Posterior vena cava (tissue), 2 donors: ENCODE measurements around the gene EREG. TPM values are rescaled to one million over a fixed set of nuclear protein-coding genes. Genes with fewer than 3 reads are reported as not detected.

Experiments
- DNase-seq: peaks from one replicate; pipeline ENCODE4 v3.0.0-alpha.2; 2020; ENCODE audit warnings: low spot score
- intact Hi-C, 2 donors: fragments of 100-400 bp; cut with DNase I; formaldehyde crosslinking; loops; one replicate each; pipeline versions ENCODE4 v1.14.1 to v1.14.2; 2022 to 2023
- long read RNA-seq, 2 donors: library from polyadenylated mRNA; unstranded; transcript quantifications; one replicate each; pipeline ENCODE4 v2.0.0, GENCODE V29; 2020 to 2021
- total RNA-seq, 2 donors: library from RNA; stranded (reverse); fragmentation: NEBNext Ultra II Directional; extraction: Animal tissue kit (Norgen Biotek cat#: 25700); gene quantifications; one replicate each; pipeline ENCODE4 v1.2.1, GENCODE V29; 2021
- donor health status: DM: yes; HTN: yes; CAD: no.
- donor health status: DM: yes; HTN: yes; CAD: no.

The EREG gene
- total RNA-seq = under 1 TPM; 0.29 to 0.37 TPM
- long read RNA-seq, donor 1 = 0 reads
- long read RNA-seq, donor 2 = 0 reads

- DNase-seq = peak; percentile 83
- intact Hi-C loops = no loop called here
Observed at GRCh38 chr4:74364652-74365491, at the start of gene EREG. Gene EREG (plus strand): TSS chr4:74365145. CDS start chr4:74365309, 164 bp downstream.

DNA sequence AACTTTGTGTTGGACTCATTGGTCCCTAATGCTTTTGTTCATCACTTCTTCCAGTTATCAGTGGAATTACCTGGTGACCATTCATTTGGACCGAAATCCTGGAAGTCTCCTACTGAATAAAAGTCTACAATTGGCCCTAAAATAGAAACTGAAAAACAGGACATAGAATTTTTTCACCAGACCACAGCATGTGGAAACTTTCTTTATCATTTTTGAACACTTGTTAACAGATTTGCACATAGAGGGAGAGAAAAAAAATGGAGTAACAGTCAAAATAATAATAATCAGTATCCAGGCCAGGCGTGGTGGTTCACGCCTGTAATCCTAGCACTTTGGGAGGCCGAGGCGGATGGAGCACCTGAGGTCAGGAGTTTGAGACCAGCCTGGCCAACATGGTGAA lies 49.6 kb upstream of the EREG start:
- intact Hi-C loops = no loop called here
- DNase-seq = no peak

GRCh38 chr4:74316397-74316796 lies 48.5 kb upstream of the EREG start:
- intact Hi-C loops = no loop called here

GRCh38 chr4:74317616-74318246 lies 47.2 kb upstream of the EREG start:
- intact Hi-C loops = no loop called here
- DNase-seq = no peak

More at GRCh38 chr4:74316397-74316796, 48.5 kb upstream of the EREG start:
- no peak for DNase-seq

- intact Hi-C loops = no loop called here
- DNase-seq = no peak
Observed at GRCh38 chr4:74318276-74318675, 46.7 kb upstream of the EREG start.

- no peak for DNase-seq
- intact Hi-C loops = no loop called here
Observed at GRCh38 chr4:74319470-74319869, 45.5 kb upstream of the EREG start.

DNA sequence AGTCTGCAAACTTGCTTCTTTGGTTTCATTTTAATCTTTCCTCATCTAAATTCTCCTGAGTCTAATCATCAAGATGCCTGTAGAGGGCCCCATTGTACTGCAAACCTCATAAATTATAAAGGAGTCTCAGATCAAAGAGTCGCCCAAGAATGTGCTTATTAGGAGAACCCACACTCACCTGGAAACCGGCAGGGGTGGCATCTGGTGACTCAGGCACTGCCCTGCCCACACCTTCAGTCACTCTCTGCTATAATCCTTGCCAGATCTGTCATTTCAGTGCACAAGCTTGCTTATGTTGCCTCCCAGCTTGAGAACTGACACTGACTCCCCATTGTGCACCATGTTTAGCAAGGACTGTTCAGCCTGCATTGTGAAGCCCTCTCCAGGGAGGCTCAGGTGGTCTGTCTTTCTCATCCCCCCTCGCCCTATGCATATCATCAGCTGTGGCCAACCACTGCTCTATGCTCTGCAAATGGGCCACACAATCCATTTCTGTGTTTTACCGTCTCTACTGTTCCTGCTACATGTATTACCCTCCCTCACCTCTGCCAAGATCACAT lies 44.3 kb upstream of the EREG start:
- no peak for DNase-seq
- intact Hi-C loops = no loop called here

DNA sequence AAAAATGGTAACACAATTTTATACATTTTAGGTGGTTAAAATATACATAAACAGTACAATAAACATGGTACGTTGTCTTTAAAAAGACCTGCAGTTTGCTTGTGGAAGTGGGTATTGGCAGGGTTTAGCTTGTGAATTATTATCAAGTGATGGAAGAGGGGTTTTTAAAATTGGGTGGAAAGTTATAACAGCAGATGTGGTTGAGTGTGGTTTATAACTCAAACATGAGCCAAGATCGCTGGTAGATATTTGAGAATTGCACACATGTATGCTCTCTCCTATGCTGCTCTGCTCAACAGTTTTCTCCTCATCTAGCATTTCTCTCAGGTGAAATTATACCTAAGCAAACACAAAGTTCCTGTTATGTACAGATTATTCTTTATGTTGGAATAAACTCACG lies 42.6 kb upstream of the EREG start:
- intact Hi-C loops = no loop called here

DNA sequence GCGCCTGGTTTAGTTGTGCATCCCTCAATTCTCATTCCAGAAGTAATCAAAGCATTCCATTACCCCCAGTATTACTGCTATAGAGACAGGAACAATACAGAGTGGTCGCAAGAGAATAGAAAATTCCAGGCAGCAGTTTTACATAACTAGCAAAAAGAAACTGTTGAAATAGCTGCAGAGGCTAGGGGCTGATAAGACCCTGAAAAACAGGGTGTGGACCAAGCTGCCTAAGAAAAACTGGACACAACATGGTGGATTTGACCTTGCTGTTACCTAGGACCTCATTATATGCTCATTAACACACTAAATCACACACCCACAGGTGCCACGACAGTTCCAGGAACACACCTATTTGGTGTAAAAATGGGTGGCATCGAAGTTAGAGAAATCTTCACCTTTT lies 41.3 kb upstream of the EREG start:
- intact Hi-C loops = no loop called here
- DNase-seq = no peak

More for the DNA sequence above, 42.6 kb upstream of the EREG start:
- no peak for DNase-seq

- intact Hi-C loops = no loop called here
- no peak for DNase-seq
Observed at GRCh38 chr4:74324262-74324661, 40.7 kb upstream of the EREG start.

DNA sequence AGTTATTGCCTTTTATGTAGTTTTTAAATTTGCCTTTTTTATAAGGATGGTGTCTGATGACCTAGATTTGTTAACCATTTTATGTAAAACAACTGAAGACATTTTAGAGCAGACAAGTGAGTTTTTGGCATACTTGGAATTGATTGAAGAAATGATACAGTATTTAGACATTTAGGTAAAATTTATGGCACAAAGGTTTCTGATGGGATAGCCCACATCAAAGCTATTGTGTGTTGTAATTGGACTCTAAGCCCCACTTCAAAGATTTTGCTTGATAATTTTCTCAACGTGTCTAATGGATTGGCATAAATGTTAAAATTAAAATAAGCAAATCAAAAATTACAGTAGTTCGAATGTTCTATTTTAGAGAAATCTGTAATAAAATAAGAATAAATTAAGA lies 39.1 kb upstream of the EREG start:
- intact Hi-C loops = no loop called here
- no peak for DNase-seq

DNA sequence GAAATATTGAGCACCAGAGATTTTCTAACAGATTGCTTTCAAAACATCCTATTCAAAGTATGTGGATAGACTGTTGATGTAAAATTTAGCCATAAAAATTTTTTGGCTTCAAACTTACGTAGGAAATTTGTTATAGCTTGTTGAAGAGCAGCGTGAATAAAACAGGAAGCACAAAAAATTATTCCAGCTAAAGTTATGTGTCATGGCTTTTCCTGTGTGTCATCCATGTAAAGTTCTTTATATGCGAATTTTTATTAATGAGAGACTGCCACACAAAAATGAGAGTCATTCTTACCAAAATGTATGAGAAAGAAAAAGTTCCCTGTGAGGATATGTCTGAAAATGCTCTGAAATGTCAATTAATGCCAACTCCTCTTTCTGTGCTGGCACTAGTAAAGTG lies 37.2 kb upstream of the EREG start:
- DNase-seq = no peak
- intact Hi-C loops = no loop called here

DNA sequence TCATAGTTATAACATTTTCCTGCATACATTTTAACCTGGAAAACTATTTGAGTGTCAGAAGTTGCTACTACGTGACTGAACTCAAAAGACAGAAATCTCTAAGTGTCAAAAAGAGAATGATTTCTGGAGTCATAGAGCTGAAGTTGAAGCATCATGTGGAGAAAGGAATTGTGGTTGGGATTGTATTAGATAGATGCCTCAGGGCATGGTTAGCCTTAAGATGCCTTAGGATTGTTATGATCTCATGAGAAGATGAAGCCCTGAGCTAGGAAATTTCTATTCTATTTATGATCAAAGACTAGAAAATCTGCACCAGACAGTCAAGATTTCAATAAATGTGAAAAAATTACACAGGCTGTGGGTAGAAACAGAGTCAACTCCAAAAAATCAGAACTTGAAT lies 36.4 kb upstream of the EREG start:
- DNase-seq = no peak
- intact Hi-C loops = no loop called here

DNA sequence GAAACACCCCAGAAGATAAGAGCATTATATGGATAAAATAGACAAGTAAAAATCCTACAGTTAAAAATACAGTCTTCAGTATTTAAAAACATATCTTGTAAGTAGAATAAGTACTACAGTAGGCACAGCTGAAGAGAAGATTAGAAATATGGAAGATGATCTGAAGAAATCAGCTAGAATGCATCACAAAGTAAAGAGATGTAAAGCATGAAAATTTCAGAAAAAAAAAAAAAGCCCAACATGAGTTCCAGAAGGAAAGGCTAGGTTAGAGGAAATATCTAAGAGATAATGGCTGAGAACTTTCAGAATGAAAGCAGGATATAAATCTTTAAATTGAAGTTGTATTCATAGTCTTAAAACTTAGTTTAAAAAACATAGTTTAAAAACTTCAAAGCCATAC lies 35.6 kb upstream of the EREG start:
- DNase-seq = no peak
- intact Hi-C loops = no loop called here

DNA sequence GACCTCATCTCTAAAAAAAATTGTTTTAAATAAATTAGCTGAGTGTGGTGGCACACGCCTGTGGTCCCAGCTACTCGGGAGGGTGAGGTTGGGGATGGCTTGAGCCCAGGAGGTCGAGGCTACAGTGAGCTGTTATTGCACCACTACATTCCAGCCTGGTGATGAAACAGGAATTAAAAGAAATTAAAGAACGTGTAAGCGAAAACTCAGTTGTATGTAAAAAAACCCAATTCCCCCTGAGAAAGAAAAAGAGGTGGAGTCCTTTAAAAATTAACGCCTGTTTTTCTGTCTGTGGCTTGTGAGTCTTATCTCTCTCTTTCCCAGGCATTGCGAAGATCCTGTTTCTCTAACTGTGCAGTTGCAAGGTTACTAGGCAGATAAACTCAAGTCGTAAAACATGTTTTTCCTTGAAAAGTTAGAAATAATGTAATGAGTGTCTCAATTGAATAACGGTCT lies 34.6 kb upstream of the EREG start:
- intact Hi-C loops = no loop called here
- no peak for DNase-seq

DNA sequence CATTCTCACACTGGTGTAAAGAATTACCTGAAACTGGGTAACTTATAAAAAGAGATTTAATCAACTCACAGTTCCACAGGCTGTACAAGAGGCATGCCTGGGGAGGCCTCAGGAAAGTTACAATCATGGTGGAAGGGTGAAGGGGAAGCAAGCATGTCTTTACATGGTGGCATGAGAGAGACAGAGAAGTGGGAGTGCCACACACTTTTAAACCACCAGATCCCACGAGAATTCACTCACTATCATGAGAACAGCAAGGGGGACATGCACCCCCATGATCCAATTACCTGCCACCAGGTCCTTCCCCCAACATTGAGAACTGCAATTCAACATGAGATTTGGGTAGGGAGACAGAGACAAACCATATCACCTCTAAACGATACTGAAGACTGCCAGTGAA lies 33.7 kb upstream of the EREG start:
- DNase-seq = no peak
- intact Hi-C loops = no loop called here

- DNase-seq = no peak
- intact Hi-C loops = no loop called here
Observed at GRCh38 chr4:74331944-74332343, 33.0 kb upstream of the EREG start.

- DNase-seq = no peak
- intact Hi-C loops = no loop called here
Observed at GRCh38 chr4:74334636-74335035, 30.3 kb upstream of the EREG start.

GRCh38 chr4:74335341-74336021 lies 29.5 kb upstream of the EREG start:
- intact Hi-C loops = no loop called here
- no peak for DNase-seq

- DNase-seq = no peak
- intact Hi-C loops = no loop called here
Observed at GRCh38 chr4:74338792-74339333, 26.1 kb upstream of the EREG start.
